Stimulated activated CD4-positive, alpha-beta T cell treated with anti-CD3 and anti-CD28 coated beads, Interleukin-4, amount 100 ng/mL, for 48 hours (primary cell): ENCODE data around the gene BTBD7.

ENCODE experiments used
- DNase-seq, 2 donors: peaks; one replicate each; pipeline ENCODE4 v3.0.0-alpha.2; 2020; ENCODE audit warnings: low read depth in 2 of 2

The BTBD7 gene

DNA sequence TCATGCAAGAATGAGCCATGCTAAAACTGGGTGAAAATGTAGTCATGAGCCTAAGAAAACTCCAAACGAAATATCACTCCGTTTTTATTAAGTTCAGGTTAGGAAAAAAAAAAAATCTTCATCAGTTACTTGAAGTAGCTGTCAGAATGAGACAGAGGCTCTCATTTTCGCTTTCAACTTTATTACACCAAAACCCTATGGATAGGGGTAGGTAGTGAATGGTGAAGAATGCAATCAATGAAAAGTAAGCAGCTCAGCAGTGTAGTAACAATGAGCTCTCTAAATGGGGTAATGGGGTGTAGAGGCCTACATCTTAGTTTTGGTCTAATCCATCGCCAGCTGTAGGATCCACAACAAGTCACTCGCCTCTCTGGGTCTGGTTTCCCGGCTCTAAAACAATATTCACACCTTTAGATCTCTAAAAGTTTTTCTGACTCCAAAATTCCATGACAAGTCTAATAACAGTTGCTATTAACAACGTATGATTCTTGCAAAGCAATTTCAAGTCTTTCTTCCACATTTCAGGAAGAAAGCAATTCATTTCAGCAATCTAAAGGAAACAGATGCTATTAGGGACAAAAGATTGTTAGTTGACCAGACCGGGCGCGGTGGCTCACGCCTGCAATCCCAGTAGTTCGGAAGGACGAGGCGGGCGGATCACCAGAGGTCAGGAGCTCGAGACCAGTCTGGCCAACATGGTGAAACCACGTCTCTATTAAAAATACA is 1.7 kb downstream of the BTBD7 start:
- DNase-seq = no peak

DNA sequence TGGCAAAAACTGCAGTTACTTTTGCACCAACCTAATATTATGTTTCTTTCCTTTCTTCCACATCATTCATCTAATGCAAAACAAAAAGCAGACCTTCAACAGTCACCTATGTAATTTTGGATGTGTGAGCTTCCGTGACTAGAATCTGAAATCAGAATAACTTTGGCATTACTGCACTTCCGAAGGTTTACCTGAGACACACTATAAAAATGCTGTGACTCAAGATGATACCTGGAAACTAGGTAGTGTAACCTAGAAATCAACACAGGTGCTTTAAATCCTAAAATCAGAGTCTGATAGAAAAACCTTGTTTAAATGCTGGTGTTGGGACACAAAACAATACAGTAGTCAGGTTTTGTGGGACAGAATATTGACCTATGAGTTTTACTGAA is 2.2 kb downstream of the BTBD7 start:
- no peak for DNase-seq

DNA sequence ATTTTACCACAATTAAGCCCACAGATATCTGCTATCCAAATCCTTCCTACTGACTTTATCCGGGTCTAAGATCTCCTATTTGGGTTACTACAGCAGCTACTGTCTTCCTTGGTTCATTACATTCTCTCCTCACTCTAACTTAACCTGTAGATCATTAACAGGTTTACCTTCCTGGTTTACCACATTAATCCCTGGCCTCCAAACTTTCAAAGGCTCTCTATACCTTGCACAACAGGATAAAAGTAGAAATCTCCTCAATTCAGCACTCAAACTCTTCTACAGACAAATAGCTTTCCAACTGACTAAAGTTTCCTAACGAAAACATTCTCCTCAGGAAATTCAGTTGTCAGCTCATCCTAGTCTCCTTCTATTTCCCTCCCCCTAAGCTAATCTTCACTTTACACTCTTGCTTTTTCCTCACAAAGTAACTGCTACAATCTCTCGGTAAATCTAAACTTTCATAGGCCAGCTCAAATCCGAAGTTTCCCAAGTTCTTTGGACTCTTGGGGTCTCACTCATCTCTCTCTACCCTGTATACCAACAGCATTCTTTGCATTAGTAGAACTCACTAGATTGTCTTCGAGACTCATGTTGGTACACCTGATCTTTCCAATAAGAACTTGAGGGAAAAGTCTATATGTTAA is 2.7 kb downstream of the BTBD7 start:
- no peak for DNase-seq

DNA sequence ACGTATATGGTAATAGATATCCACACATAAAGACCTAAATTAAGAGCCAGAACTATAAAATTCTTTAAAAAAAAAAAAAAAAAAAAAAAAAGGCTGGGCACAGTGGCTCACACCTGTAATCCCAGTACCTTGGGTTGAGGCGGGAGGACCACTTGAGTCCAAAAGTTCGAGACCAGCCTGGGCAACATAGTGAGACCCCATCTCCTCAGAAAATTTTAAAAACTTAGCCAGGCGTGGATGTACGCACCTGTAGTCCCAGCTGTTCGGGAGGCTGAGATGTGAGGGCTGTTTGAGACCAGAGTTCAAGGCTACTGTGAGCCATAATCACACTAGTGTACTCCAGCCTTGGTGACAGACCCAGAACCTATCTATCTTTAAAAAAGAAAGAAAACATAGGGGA is 4.3 kb downstream of the BTBD7 start:
- DNase-seq = no peak

DNA sequence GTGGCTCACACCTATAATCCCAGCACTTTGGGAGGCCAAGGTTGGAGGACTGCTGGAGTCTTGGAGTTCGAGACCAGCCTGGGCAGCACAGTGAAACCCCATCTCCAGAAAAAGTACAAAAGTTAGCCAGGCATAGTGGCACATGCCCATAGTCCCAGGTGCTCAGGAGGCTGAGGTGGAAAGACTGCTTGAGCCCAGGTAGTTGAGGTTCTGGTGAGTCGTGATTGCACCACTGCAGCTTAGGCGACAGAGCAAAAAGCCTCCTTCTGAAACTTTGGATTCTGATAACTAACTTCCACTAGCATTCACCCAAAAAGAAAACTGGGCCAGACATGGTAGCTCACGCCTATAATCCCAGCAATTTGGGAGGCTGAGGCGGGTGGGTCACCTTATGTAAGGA is 6.6 kb downstream of the BTBD7 start:
- no peak for DNase-seq

DNA sequence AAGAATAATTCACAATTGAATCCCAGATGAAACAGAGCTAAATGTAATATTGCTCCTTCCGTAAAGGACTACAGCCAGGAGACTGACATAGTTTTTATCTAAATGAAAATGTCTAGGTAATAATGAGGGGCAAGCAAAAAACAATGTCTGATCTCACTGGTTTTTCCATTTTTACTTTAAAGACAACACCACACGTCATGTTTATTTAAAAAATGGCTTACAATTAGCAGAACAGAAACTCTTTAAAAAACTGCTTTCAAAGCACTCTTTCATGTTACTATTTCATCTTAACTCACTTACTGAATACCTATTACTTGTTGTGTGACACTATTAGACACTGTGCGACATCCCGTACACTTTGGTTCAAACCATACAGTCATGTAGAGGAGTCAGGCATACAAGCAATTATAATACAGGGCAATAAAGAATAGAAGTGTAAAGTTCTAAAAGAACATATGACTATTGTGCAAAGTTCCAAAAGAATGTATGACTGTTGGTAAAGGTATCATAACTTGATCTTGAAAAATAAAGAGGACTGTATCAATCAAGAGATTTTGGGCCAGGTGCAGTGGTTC is 9.1 kb downstream of the BTBD7 start:
- no peak for DNase-seq

DNA sequence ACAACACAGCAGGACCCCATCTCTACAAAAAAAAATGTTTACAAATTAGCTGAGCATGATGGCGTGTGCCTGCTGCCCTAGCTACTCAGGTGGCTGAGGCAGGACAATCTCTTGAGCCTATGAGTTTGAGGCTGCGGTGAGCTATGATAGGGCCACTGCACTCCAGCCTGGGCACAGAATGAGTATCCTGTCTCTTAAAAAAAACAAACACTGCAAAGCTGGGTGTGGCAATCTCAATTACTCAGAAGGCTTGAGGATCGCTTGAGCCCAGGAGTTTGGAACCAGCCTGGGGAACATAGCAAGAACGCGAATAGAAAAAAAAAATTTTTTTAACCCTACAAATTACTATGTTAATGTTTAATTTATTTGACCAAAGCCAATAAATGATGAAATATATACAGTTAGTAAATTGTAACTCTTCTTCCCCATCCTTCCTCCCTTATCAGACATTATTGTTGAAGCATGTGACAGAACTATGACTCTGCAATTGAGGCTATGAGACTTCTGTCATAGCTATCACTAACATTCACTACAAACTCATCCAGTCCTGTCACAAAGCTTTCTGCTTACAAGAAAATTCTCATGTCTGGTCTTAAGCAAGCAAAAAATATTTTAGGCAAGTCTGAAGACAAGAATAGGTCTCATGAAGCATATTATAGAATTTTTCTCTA is 9.8 kb downstream of the BTBD7 start:
- no peak for DNase-seq

DNA sequence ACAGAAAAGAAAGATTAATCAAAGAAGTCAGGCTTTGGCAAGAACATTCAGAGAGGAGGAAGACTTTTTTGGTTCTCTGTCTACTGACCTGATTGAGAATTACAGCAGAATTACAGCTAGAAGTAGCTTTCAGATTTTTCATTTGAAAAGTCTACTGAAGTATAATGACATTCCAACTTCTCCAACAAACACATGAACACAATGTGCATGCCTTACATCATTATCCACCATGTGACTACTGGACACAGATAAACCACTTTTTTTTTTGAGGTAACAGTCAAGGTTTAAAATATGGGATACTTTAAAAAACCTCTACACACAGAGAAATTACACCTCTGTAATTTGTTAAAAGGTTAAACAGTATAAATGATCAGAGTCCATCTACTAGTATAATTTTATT is 12.3 kb downstream of the BTBD7 start:
- DNase-seq = no peak

DNA sequence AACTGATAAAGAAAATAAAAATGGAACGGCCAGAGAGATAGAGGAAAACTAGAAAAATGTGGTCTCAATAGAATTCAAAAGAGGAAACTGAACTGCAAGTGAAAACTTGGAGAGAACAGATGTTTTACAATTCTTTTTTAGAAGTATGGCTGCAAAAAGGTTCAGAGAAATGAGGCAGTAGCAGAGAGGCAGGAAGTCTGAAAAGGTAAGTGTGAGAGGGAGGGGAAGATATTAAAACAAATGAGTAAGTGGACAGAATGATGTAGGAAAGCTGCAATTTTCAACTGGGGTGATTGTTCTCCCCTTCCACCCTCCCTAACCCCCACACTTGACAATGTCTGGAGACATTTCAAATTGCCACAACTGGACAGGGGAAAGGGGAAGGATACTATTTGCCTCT is 12.9 kb downstream of the BTBD7 start:
- no peak for DNase-seq

DNA sequence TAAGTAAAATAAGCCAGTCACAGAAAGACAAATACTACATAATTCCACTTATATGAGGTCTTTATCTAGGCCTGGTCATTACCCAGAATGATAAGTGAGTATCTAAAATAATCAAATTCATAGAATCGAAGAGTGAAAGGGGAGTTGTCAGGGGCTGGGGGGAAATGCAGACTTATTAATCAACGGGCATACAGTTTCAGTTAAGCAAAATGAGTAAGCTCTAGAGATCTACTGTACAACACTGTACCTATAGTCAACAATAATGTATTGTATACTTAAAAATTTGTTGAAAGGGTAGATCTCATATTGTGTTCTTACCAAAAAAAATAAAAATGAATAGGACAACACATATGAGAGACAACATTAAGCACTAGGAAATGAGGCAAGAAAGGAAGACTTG is 13.3 kb downstream of the BTBD7 start:
- no peak for DNase-seq

DNA sequence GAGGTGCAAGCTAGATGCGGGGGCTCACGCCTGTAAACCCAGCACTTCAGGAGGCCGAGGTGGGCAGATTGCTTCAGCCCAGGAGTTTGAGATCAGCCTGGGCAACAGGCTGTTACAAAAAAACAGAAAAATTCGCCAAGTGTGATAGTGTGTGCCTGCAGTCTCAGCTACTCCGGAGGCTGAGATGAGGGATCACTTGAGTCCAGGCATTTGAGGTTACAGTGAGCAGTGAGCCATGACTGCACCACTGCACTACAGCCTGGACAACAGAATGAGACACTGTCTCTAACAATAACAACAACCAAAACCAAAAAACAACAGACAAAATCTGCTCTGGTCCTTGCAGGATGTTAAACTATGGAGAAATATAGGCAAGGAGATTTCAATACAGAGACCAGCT is 13.9 kb downstream of the BTBD7 start:
- DNase-seq = no peak

DNA sequence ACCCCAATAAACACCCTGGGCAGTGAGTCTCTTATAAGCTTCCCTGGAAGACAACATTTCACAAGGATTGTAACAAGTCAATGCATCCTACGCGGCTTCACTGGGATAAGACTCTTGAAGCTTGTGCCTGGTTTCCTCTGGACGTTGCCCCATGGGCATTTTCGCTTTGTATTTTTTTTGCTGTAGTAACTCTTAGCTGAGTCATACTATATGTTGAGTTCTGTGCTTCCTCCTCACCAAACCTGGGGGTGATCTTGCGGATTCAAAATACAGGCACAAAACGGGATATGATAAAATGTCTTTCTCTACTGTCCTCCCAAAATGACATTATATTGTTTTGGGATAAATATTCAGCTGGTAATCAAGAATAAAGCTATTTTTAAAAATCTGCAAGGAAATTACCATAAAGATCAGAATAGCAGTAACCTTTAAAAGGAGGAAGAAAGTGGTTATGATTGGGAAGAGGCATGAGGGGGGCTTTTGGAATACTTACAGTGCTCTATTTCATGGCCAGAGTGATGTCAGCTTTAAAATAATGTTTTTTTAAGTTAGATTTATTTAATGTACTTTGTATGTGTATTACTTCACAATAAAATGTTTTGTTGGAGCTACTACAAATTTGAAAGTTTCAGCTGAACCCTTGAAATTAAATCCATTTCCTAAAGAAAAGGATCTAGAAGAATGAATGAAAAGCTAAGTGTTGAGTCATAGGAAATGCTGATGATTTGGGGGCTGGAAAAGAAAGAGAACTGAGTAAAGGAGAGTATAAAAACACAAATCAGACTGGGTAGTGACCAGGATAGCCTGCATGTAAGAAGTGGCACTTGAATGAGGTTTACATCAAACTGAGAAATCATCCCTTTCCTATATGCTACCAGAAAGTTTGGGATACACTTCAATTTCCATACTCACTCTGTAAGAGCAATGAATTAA is 14.7 kb downstream of the BTBD7 start:
- no peak for DNase-seq

DNA sequence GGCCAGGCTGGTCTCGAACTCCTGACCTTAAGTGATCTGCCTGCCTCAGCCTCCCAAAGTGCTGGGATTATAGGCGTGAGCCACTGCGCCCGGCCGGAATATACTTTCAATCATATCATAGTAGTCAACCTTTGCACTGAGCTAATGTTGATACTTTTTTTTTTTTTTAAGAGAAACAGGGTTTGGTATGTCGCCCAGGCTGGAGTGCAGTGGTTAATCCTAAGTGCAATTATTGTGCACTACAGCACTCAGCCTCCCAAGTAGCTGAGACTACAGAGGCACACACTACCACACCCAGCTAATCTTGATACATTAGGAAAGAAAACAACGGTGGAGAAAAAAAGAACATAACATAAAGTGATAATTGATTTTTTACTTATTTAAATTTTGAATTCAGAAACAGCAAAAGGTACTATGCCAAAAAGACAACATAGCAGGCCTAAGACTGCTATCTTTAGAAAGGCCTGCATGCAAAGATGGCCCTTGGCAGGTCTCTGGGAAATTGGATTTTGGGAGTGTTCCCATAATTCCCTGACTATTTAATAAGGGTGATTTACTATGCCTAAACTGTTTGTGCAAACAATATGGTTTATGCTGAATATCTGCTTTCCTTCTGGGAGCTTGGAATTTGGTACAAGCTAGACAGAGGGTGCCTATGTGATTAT is 15.5 kb downstream of the BTBD7 start:
- DNase-seq = no peak

DNA sequence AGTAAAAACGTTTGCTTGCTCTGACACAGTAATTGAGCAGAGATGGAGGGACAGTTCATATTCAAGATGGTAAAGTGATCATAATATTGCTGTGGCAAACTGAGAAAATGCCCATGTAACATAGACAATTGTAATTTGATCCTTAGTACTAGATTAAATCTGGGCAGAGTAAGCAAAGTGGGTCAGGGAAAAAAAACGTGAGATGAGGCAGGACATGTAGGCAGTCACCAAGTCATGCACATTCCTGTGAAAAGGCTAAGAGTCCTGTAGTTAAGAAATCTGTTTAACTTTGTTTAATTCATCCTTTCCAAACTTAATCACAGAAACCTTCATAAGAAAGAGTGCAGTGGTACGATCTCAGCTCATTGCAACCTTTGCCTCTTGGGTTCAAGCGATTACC is 16.1 kb downstream of the BTBD7 start:
- DNase-seq = no peak

DNA sequence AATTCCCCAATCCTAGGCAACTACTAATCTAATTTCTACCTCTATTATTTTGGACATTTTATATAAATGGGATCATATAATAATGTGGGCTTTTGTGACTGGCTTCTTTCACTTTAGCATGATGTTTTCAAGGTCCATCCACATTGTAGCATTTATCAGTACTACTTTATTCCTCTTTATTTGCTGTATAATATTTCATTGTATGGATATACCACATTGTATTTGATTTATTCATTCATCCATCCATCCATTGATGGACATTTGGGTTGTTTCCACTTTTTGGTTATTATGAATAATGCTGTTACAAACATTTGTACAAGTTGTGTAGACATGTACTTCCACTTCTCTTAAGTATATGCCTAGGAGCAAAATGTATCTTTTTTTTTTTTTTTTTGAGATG is 17.3 kb downstream of the BTBD7 start:
- no peak for DNase-seq

DNA sequence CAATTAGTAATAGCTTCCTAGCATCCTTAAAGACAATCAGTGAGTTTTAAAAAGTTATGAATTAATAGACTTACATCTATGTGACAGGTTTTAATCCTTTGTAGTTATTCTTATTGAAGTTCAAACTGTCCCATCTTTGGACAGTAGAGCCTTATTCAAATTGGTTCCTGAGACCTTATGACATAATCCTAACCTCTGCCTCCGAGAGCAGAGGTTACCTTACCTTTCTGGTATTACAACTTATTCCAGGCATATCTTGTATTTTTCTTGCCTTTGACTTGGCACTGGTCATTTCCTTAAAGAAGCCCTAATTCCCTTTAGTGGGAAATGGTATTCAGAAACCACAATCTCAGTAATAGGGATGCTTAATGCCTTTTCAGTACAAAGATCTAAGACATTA is 21.8 kb downstream of the BTBD7 start:
- no peak for DNase-seq

DNA sequence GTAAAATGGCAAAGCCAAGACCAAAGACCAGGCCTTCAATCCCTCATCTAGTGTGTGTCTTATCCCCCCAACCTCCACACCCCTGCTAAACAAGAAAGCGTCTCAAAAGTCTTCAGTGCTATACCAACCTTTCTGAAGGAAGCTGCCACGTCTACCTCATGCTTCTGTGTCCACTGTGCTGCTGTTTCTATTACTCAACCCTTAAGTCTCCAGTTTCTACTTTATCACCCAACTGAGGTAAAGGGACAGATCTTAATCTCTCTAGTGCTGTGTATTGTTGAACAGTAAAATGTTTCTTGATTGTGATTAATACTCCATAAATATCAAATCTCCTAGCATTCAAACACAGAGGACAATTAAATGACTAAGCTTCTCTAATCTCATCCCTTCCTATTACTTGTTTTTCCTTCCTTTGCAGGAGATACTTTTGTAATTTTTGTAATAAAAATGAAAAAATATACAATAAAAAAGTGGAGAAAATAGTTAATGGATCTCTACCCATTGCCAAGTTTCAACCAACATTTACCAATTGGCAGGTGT is 23.3 kb downstream of the BTBD7 start:
- no peak for DNase-seq

DNA sequence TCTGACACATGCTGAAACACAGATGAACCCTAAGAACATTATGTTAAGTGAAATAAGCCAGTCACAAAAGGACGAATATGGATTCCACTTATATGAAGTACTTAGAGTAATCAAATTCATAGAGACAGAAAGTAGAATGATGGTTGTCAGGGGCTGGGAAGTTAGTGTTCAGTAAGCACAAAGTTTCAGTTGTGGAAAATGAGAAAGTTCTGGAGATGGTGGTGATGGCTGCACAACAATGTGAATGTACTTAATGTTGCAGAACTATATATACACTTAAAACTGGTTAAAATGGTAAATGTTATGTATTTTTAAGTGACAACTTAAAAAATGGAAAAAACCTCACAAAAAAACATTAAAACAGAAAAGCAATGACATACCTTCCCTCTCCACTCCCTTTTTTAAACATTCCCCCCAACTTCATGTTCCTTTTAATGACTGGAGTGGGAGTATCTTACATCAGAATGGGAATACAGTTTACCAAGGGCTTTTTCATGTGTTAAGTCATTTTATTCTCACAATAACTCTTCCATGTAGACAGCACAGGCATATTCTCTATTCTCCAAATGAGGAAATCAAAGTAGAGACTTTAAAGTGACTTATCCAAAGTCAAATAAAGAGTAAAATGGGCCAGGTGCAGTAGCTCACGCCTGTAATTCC is 24.0 kb downstream of the BTBD7 start:
- DNase-seq = no peak

DNA sequence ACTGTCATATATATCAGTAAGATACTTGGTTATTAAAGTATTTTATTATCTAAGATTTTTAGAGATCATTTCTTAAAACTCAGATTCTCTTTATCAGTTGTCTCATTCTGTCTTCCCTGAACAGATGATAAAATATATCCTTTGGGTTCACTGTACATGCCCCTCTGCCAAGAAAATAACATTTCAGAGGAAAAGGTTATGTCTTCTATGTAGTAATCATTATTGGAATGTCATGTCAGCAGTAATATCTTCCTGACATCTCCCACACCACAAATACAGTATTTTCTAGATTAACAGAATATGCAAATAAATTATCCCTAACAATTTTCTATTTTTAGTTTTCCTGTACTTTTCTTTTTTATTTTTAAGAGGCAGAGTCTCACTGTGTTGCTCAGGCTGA is 26.0 kb downstream of the BTBD7 start:
- DNase-seq = no peak

DNA sequence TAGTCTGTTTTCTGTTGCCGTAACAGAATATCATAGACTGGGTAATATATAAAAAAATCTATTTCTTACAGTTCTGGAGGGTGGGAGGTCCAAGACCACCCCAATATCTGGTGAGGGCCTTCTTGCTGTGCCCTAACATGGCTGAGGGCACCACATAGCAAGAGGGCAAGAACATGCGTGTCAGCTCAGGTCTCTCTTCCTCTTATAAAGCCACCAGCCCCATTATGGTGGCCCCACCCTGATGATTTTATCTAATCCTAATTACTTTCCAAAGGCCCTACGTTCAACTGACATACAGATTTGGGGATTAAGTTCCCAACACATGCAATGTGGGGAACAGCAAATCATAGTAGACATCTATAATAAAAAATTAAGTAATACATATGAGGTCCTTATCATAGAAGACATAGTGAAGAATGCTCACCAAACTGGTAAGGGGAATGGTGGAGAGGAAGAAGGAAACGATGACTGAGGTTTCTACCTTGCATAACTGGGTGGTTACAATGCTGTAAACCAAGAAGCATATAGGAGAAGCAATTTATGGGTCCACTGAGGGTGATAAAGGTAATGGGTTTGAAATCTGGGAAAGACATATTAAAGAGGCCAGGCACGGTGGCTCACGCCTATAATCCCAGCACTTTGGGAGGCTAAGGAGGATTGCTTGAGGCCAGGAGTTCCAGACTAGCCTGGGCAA is 27.0 kb downstream of the BTBD7 start:
- no peak for DNase-seq
